Mesothelial cell of epicardium (in vitro differentiated cells): Measurements from ENCODE around the gene ARHGEF37. TPM values are rescaled to one million over a fixed set of nuclear protein-coding genes. Genes with fewer than 3 reads are reported as not detected.

ENCODE experiments used
- DNase-seq, 2 experiments: peaks; one replicate each; pipeline ENCODE4 v3.0.0; 2021; ENCODE audit warnings: low spot score in 2 of 2; ENCODE audit not compliant: unreplicated experiment in 2 of 2
- H3K27ac Mint-ChIP-seq: 2 replicates; pipeline ENCODE4 v1.8.0; 2021; ENCODE audit warnings: mixed read lengths
- H3K27me3 Mint-ChIP-seq: 2 replicates; pipeline ENCODE4 v1.8.0; 2021; ENCODE audit warnings: low read depth, mixed read lengths
- H3K36me3 Mint-ChIP-seq: 2 replicates; pipeline ENCODE4 v1.8.0; 2021; ENCODE audit warnings: mixed read lengths
- H3K4me1 Mint-ChIP-seq: 2 replicates; pipeline ENCODE4 v1.8.0; 2021; ENCODE audit warnings: mixed read lengths
- H3K4me3 Mint-ChIP-seq: 2 replicates; pipeline ENCODE4 v1.8.0; 2021; ENCODE audit warnings: mild to moderate bottlenecking, moderate library complexity, mixed read lengths
- H3K9me3 Mint-ChIP-seq: 2 replicates; pipeline ENCODE4 v1.8.0; 2021; ENCODE audit warnings: mixed read lengths
- CTCF ChIP-seq: fragments of 200-600 bp; sonication (generic); IDR thresholded peaks from one replicate; pipeline ENCODE4 v1.5.0; 2021; ENCODE audit warnings: antibody characterized with exemption; ENCODE audit not compliant: unreplicated experiment
- total RNA-seq: library from RNA; stranded (reverse); gene quantifications from 3 replicates; pipeline ENCODE4 v1.2.1, GENCODE V29; 2021

The ARHGEF37 gene
- total RNA-seq, 1 donor from 2014 or later = 10.1 TPM

DNA sequence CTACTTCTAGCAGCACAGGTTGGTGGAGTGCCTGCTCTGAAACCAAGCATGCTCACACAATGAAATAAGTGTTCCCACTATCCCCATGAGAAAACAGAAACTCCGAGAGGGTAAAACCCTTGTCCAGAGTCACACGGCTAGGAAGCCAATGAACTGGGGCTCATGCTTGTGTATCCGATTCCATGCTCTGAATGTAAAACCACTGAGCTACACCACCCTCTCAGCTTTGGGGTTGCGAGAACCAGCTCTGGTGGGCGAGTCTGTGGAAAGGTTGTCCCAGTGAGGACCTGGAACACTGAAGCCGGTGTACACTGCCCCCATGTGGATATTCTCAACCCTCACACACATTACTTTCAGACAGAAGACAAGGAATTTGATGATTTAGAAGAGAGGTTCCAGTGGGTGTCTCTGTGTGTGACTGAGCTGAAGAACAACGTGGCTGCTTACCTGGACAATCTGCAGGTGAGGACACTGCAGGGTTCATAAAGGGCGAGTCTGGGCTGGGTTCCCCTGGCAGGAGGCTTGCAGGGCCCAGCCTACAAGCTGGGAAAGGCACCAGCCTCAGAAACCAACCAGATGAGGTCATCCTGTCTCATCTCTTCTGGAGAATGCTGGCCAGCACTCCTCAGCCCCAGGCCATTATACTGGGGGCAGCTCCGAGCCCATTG lies 37.4 kb downstream of the ARHGEF37 start:
- peak; percentile 65 for TF ChIP-seq CTCF
- peaks cover 13% of the 10 kb centered on the region for H3K36me3 Mint-ChIP-seq
- no peaks in the 10 kb centered on the region for H3K27me3 Mint-ChIP-seq
- H3K4me3 Mint-ChIP-seq = no peak overlapping the region
- H3K27ac Mint-ChIP-seq = peak overlapping the region; percentile 69
- no peaks in the 10 kb centered on the region for H3K9me3 Mint-ChIP-seq
- peaks cover 5% of the 10 kb centered on the region for H3K4me1 Mint-ChIP-seq
- no peak for DNase-seq

- Mint-ChIP-seq H3K9me3 (no peaks in the 10 kb centered on the region), H3K36me3 (peaks cover 15% of the 10 kb centered on the region), H3K4me3 (no peak overlapping the region), H3K27me3 (no peaks in the 10 kb centered on the region), H3K27ac (no peak overlapping the region), H3K4me1 (no peaks in the 10 kb centered on the region)
- no peak for TF ChIP-seq CTCF
- DNase-seq = no peak
Measured at GRCh38 chr5:149621415-149622098, 40.3 kb downstream of the ARHGEF37 start.

DNA sequence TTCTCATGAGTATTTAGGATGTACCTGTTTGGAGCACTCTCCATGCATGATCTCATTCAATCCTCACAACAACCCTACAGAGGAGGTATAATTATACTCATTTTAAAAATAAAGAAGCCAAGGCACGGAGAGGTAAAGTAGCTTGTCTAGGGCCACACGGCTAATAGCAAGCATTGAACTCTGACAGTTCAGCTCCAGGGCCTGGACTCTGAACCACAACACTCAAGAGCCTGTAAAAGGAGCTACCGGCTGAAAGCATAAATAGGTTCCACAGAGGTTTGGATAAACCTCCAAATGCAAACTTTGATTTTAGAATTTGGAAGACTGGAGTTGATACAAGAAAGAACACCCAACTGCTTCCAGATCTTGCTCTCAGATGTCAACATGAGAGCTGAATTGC lies 41.2 kb downstream of the ARHGEF37 start:
- no peak for TF ChIP-seq CTCF
- no peak overlapping the region for H3K27ac Mint-ChIP-seq

GRCh38 chr5:149623473-149623872 lies 42.2 kb downstream of the ARHGEF37 start:
- Mint-ChIP-seq H3K27ac (no peak overlapping the region), H3K36me3 (peaks cover 15% of the 10 kb centered on the region), H3K27me3 (no peaks in the 10 kb centered on the region), H3K4me1 (no peaks in the 10 kb centered on the region), H3K9me3 (no peaks in the 10 kb centered on the region), H3K4me3 (no peak overlapping the region)
- TF ChIP-seq CTCF = no peak
- DNase-seq = no peak

More for the DNA sequence above, 41.2 kb downstream of the ARHGEF37 start:
- H3K36me3 Mint-ChIP-seq = peaks cover 15% of the 10 kb centered on the region
- H3K4me3 Mint-ChIP-seq = no peak overlapping the region
- no peaks in the 10 kb centered on the region for H3K27me3 Mint-ChIP-seq
- DNase-seq = no peak
- H3K4me1 Mint-ChIP-seq = no peaks in the 10 kb centered on the region
- H3K9me3 Mint-ChIP-seq = no peaks in the 10 kb centered on the region

- no peak overlapping the region for H3K4me3 Mint-ChIP-seq
- H3K27ac Mint-ChIP-seq = no peak overlapping the region
- no peak for TF ChIP-seq CTCF
- DNase-seq = no peak
- no peaks in the 10 kb centered on the region for H3K9me3 Mint-ChIP-seq
- peaks cover 13% of the 10 kb centered on the region for H3K36me3 Mint-ChIP-seq
- H3K27me3 Mint-ChIP-seq = no peaks in the 10 kb centered on the region
- no peaks in the 10 kb centered on the region for H3K4me1 Mint-ChIP-seq
Measured at GRCh38 chr5:149627070-149627469, 45.8 kb downstream of the ARHGEF37 start.
